GM19099 (cell line): Measurements from ENCODE around the gene ZDHHC23.

Experiments
- POLR2A ChIP-seq: IDR thresholded peaks from 3 replicates; pipeline ENCODE4 v1.6.1; 2011; ENCODE audit warnings: low read depth; ENCODE audit not compliant: insufficient read length; ENCODE audit errors: extremely low read depth

ZDHHC23 gene

DNA sequence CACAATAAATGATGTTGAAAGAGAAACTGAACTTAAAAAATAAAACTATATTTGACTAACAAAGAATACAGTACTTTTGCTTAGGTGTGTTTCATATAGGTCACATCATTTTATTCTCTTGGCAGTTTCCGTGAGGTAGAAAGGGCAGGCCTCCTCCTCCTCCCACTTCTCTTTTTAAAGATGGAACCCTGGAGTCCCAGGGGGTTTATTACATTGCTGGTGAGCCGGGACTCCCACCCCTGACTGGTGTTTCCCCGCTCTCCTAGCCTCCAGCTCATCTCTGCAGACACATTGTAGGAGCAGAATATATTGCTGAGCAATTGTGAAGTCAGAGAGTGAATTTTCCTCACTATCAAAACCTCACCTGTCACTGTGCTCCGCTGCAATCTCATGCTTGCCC is 30.0 kb downstream of the ZDHHC23 start:
- no peak for TF ChIP-seq POLR2A

DNA sequence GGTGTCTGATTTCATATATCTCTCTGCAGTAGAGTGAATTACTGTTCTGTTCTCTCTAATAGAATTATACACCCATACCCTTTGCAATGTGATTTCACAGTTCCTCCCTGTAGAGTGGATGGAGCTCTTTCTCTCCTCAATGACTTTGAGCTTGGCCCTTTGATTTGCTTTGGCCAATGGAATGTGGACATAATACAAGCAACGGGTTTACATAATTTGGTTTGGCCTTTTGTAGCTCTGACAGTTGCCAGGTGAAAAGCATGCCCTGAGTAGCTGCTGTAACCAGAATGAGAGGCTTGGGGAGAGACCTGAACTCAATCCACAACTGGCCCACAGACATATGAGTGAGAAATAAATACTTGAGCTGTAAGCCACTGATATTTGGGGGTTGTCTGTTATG is 32.1 kb downstream of the ZDHHC23 start:
- no peak for TF ChIP-seq POLR2A

DNA sequence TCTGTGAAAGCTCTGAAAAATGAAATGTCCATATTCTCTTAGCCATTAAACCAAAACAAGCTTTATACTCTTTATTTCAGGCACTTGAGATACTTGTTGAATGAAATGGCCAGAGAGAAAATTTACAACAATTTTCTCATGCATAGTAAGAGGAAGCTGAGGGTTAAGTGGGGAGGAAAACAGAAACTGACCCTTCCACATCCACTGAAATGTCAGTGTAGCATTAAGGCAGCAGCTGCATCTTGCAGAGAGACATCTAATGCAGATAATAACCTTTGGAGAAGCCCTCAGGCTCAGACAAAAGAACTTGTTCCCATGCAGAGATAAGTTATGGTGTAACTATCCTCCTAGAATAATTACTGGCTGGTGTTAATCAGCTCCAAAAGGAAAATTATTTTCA is 34.0 kb downstream of the ZDHHC23 start:
- TF ChIP-seq POLR2A = no peak

DNA sequence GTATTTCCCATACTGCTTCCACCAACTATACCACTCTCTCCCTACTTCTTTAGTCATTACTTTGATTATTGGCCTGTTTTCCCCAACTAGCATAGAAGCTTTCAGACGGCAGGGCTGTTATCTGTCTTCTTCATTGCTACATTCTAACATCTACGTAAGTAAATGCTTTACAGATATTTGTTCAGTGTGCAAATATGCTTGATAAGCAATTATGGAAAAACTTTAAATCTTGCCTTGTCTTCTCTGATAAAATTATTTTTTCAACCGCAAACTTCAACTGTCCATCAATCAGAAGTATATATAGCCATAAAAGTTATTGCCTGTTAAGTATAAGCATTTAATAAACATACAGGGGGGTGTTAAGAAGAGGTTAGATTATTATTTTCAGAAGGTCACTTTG is 35.7 kb downstream of the ZDHHC23 start:
- TF ChIP-seq POLR2A = no peak

DNA sequence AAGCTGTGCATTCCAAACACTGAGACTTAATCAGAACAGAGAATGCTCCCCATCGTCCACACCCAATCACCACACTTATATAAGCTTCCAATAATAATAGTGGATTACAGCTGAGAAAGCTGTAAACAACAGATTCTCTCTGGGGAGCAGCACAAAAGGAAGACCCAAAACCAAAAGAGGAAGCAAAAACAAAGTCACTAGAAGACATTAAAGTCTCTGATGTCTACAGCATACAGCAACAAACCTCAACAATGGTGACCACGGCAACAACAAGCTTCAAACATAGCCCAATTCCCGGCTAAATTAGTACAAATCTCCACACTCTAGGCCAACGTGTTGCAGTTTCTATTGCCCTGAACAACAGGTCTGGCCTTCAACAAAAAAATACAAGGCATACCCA is 37.7 kb downstream of the ZDHHC23 start:
- no peak for TF ChIP-seq POLR2A

DNA sequence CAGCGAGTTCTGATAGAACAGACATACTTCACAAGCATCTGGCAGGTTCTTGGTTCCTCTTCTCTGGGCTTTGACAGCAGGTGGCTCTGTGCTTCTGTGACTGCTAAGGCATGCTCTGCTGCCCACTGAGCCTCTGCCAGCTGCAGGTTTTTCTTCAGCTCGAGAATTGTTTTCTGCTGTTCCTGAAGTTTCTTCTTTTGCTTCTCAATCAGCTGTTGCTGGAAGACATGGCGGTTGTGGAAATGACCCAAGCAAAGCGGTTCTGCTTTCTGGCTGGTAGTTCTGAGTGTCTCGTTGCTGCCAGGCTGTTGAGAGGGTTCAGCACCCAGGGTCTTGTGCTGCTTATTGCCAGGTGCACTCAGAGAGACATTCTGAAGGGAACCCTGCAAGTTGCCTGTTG is 57.7 kb downstream of the ZDHHC23 start:
- no peak for TF ChIP-seq POLR2A

DNA sequence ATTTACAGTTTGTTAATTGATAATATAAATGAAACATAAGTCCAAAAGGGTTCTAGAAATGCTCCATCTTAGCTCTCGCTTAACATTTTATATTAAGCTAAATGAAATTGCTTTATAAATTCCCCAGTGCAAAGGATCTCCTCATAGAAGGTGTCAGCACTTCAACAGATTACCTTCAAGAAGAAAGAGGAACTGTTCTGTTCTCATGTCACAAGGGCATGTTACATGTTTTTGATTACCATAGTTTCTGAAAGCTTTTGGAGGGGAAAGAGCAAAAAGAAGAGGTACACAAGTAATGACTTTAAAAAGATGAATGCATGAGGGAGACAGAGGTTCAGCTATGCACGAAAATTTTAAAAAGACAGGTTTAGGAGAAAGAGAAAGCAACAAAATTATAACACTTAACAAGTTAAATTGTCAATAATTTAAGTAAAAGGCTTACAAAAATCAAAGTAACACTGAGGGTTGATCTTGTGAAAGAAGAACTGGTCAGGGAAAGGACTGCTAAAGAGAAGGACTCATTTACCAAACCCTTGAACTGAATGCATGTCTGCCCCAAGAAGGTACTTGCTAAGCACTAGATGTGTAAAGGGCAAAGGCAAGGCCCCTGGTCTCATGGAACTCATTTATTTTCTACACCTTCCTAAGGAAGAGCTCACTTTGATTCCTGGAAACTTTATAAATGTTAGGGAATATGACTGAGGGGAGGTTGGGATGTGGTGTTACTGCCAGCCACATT is 63.4 kb downstream of the ZDHHC23 start:
- no peak for TF ChIP-seq POLR2A
